SK-N-MC (cell line): ENCODE data around the gene LONP1.

Experiments used
- EZH2 ChIP-seq: fragments of 200-600 bp; sonication (generic); IDR thresholded peaks from one replicate; pipeline ENCODE4 v1.6.1; 2017; ENCODE audit warnings: antibody characterized with exemption
- FOXP2 ChIP-seq: optimal IDR thresholded peaks from 2 replicates; pipeline ENCODE3; 2011; ENCODE audit warnings: mild to moderate bottlenecking, moderate library complexity; ENCODE audit not compliant: insufficient read depth; ENCODE audit errors: extremely low read length, control extremely low read depth
- POLR2AphosphoS5 ChIP-seq: IDR thresholded peaks from 2 replicates; pipeline ENCODE4 v1.6.1; 2012; ENCODE audit warnings: mild to moderate bottlenecking, low read depth, low read length, borderline replicate concordance

GRCh38 chr19:5762608-5763217 lies 42.8 kb upstream of the LONP1 start:
- no peak for TF ChIP-seq EZH2
- TF ChIP-seq POLR2AphosphoS5 = no peak
- TF ChIP-seq FOXP2 = no peak
